ENCODE measurements around the gene LRRC49. TPM values are rescaled to one million over a fixed set of nuclear protein-coding genes. Genes with fewer than 3 reads are reported as not detected.

LRRC49 gene
- total RNA-seq, 1 experiment from 2014 or later, result 8.3 TPM

DNA sequence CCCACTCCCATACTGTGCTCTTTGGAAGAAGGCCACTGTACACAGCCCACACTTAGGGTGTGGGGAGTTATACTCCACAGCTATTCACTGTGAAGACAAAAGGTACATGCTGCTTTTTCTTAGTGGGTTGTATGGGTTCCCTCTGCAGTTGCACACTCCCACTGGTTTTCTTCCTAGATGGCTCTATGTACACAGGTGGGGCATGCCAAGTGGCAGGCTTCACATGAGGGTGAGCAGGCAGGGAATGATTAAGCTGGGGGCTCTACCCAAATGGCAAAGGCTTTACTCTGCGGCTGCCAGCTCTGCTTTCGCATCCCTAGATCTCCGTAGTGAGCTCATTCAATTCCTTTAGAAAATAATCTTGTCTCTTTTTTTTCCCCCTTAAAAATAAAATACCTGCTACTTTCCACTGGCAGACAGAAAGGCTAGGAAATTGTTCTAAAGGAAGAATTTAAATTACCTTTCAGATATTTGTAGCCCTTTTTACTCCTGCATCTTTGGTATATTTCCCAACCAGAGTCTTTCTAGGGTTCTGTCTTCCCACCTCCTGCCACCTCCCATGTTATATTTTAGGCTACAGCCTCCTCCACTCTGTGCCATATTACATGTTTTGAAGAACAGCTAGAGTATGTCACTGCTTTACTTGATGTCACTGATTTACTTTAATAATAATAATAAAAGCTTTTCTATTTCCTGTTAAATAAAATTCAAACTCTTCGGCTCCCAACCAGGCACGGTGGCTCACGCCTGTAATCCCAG is 46.8 kb upstream of the LRRC49 start:
- Histone ChIP-seq H2BK20ac (ENCODE audit: low read depth, low read length, poor library complexity, severe bottlenecking) (no peak overlapping the region), H2BK5ac (ENCODE audit: insufficient read length, low read length) (no peak overlapping the region), H4K91ac (ENCODE audit: insufficient read length, low read depth, low read length) (no peak overlapping the region), H3K4ac (ENCODE audit: low read depth, low read length) (no peak overlapping the region), H3K23me2 (ENCODE audit: insufficient read length, low read depth, low read length, poor library complexity, severe bottlenecking) (no peaks in the 10 kb centered on the region), H3K9ac (ENCODE audit: extremely low read depth, insufficient read length, low read length) (no peak overlapping the region), H2BK12ac (ENCODE audit: insufficient read length, low read depth, low read length) (no peak overlapping the region), H3K18ac (ENCODE audit: insufficient read length, low read depth, low read length) (no peak overlapping the region), H3K27me3 (ENCODE audit: insufficient read depth, low read length) (no peaks in the 10 kb centered on the region), H3K14ac (ENCODE audit: insufficient read depth, low read length) (no peak overlapping the region), H3K23ac (ENCODE audit: insufficient read length, low read depth, low read length) (no peak overlapping the region), H2BK15ac (ENCODE audit: low read depth, low read length) (no peak overlapping the region), H3K79me1 (ENCODE audit: insufficient read depth, low read depth, low read length, poor library complexity, severe bottlenecking) (no peaks in the 10 kb centered on the region), H4K5ac (ENCODE audit: insufficient read length, low read depth, low read length) (no peak overlapping the region), H3K4me1 (ENCODE audit: insufficient read depth, low read length) (no peaks in the 10 kb centered on the region), H4K8ac (replicated peaks; ENCODE audit: insufficient read length, low read depth, low read length) (no peak overlapping the region), H4K20me1 (ENCODE audit: control insufficient read depth, insufficient read depth, insufficient read length) (no peaks in the 10 kb centered on the region), H2BK120ac (ENCODE audit: low read depth, low read length, poor library complexity, severe bottlenecking) (no peak overlapping the region), H3T11ph (ENCODE audit: low read length) (no peak overlapping the region), H3K79me2 (ENCODE audit: insufficient read depth, low read length) (no peaks in the 10 kb centered on the region), H3K56ac (ENCODE audit: insufficient read length, low read depth, low read length) (no peak overlapping the region), H2AK5ac (ENCODE audit: insufficient read length, low read length) (no peak overlapping the region), H3K4me2 (ENCODE audit: insufficient read depth, insufficient read length, low read length) (no peak overlapping the region), H3K27ac (ENCODE audit: insufficient read length, low read depth, low read length) (no peak overlapping the region), H2AFZ (ENCODE audit: low read length) (no peak overlapping the region), H3K9me3 (ENCODE audit: control insufficient read depth, low read depth, low read length) (no peaks in the 10 kb centered on the region)
- no peak overlapping the region for H3K27ac Mint-ChIP-seq
- no peak overlapping the region for H3K4me3 Mint-ChIP-seq
- no CpG with 5 or more reads among the region's 6 CpGs for WGBS (ENCODE audit: extremely low coverage, insufficient read length, low lambda C conversion rate)
- no peak for TF ChIP-seq CTCF (conservative IDR thresholded peaks at IDR 0.05)
- no peaks in the 10 kb centered on the region for H3K9me3 Mint-ChIP-seq
- H3K36me3 Mint-ChIP-seq (ENCODE audit: insufficient read depth in 1 of 3, low read depth in 3 of 3), result peaks cover 3 to 12% (median 7%) of the 10 kb centered on the region in 3 experiments
- no peak for DNase-seq
- no peaks in the 10 kb centered on the region for H3K27me3 Mint-ChIP-seq (ENCODE audit: low read depth)
- no peaks in the 10 kb centered on the region for H3K4me1 Mint-ChIP-seq
